NCI-H510A (cell line): ENCODE data around the gene ACOT7.

ENCODE experiments used
- DNase-seq: peaks from one replicate; lab custom pipeline; 2025; lab: John Stamatoyannopoulos, UW

Gene ACOT7

GRCh38 chr1:6345009-6345408 lies 48.6 kb downstream of the ACOT7 start:
- DNase-seq: peak; percentile 57

GRCh38 chr1:6343506-6344405 lies 49.8 kb downstream of the ACOT7 start:
- DNase-seq: peak; percentile 85

GRCh38 chr1:6342056-6342455 lies 51.5 kb downstream of the ACOT7 start:
- no peak for DNase-seq

- no peak for DNase-seq
Measured at GRCh38 chr1:6338695-6339094, 54.9 kb downstream of the ACOT7 start.

- no peak for DNase-seq
Measured at GRCh38 chr1:6336776-6337622, 56.6 kb downstream of the ACOT7 start.

GRCh38 chr1:6334261-6334993 lies 59.1 kb downstream of the ACOT7 start:
- DNase-seq: no peak

GRCh38 chr1:6332821-6333220 lies 60.7 kb downstream of the ACOT7 start:
- no peak for DNase-seq

GRCh38 chr1:6331543-6332273 lies 61.9 kb downstream of the ACOT7 start:
- DNase-seq: no peak

GRCh38 chr1:6330410-6330911 lies 63.1 kb downstream of the ACOT7 start:
- no peak for DNase-seq

- no peak for DNase-seq
Measured at GRCh38 chr1:6329851-6330250, 63.7 kb downstream of the ACOT7 start.

GRCh38 chr1:6329396-6329795 lies 64.2 kb downstream of the ACOT7 start:
- no peak for DNase-seq

- DNase-seq: no peak
Measured at GRCh38 chr1:6328696-6329095, 64.9 kb downstream of the ACOT7 start.

GRCh38 chr1:6328091-6328490 lies 65.5 kb downstream of the ACOT7 start:
- DNase-seq: no peak

- no peak for DNase-seq
Measured at GRCh38 chr1:6325482-6325881, 68.1 kb downstream of the ACOT7 start.

- no peak for DNase-seq
Measured at GRCh38 chr1:6322161-6322560, 71.4 kb downstream of the ACOT7 start.

GRCh38 chr1:6321205-6321604 lies 72.4 kb downstream of the ACOT7 start:
- no peak for DNase-seq

GRCh38 chr1:6317098-6317760 lies 76.3 kb downstream of the ACOT7 start:
- no peak for DNase-seq

GRCh38 chr1:6316240-6317097 lies 77.1 kb downstream of the ACOT7 start:
- DNase-seq: no peak

- DNase-seq: no peak
Measured at GRCh38 chr1:6314503-6314902, 79.1 kb downstream of the ACOT7 start.
